Memory B cell (primary cell): Measurements from ENCODE around the gene ZNF267.
A peak's percentile ranks its signal among the peaks of the same experiment; 100 is the strongest.
"Not testable (repeated sequence)": the region's sequence is repeated elsewhere in the genome, so short reads cannot be mapped to it uniquely, and the experiment has no call there.

Source experiments
- ATAC-seq: fragments of 150-1000 bp; cut with Tn5 transposase; 2 replicates; pipeline ENCODE4 v1.10.0; 2021; ENCODE audit warnings: low read depth, mild to moderate bottlenecking, moderate library complexity
- DNase-seq, 2 donors: peaks; one replicate each; pipeline ENCODE4 v3.0.0; 2022; ENCODE audit warnings: low spot score in 2 of 2
- H3K27ac Mint-ChIP-seq: one replicate; pipeline ENCODE4 v1.8.0; 2022; ENCODE audit warnings: mild to moderate bottlenecking, moderate library complexity, mixed read lengths
- H3K27me3 Mint-ChIP-seq: one replicate; pipeline ENCODE4 v1.8.0; 2022; ENCODE audit warnings: mixed read lengths
- H3K36me3 Mint-ChIP-seq: one replicate; pipeline ENCODE4 v1.8.0; 2022; ENCODE audit warnings: mild to moderate bottlenecking, mixed read lengths
- H3K4me1 Mint-ChIP-seq: one replicate; pipeline ENCODE4 v1.8.0; 2022; ENCODE audit warnings: mixed read lengths
- H3K4me3 Mint-ChIP-seq: one replicate; pipeline ENCODE4 v1.8.0; 2022; ENCODE audit warnings: mild to moderate bottlenecking, moderate library complexity, mixed read lengths
- H3K9me3 Mint-ChIP-seq: one replicate; pipeline ENCODE4 v1.8.0; 2022; ENCODE audit warnings: mixed read lengths

ZNF267 gene

DNA sequence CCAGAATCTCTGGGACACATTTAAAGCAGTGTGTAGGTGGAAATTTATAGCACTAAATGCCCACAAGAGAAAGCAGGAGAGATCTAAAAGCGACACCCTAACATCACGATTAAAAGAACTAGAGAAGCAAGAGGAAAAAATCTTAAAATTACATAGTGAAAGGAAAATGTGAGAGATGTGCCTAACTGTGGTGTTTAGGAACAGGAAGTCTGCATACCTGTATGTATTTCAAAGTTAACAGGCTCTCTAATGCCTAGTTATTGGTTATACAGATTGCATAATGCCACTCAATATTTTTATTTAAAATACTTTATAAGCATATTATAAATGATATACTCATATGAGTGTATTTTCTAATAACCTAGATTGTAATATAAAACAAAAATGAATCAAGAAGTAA, 25.9 kb downstream of the ZNF267 start:
- no peaks in the 10 kb centered on the region for H3K27me3 Mint-ChIP-seq
- DNase-seq (no peak), ATAC-seq (no peak)
- H3K4me3 Mint-ChIP-seq, result no peak overlapping the region
- H3K4me1 Mint-ChIP-seq, result peaks cover 12% of the 10 kb centered on the region
- peak overlapping the region; percentile 13 for H3K27ac Mint-ChIP-seq
- peaks cover 11% of the 10 kb centered on the region for H3K9me3 Mint-ChIP-seq
- peaks cover 68% of the 10 kb centered on the region for H3K36me3 Mint-ChIP-seq

GRCh38 chr16:31904571-31904970, 31.0 kb downstream of the ZNF267 start:
- H3K9me3 Mint-ChIP-seq, result peaks cover 16% of the 10 kb centered on the region
- not testable (repeated sequence) for DNase-seq

GRCh38 chr16:31913668-31914067, 40.1 kb downstream of the ZNF267 start:
- Mint-ChIP-seq H3K36me3 (peaks cover 84% of the 10 kb centered on the region), H3K4me3 (no peak overlapping the region), H3K9me3 (peaks cover 30% of the 10 kb centered on the region), H3K27me3 (no peaks in the 10 kb centered on the region), H3K27ac (no peak overlapping the region), H3K4me1 (peaks cover 2% of the 10 kb centered on the region)
- no peak for DNase-seq
- no peak for ATAC-seq

More at GRCh38 chr16:31904571-31904970, 31.0 kb downstream of the ZNF267 start:
- H3K4me1 Mint-ChIP-seq, H3K27me3 Mint-ChIP-seq, H3K27ac Mint-ChIP-seq, ATAC-seq, H3K4me3 Mint-ChIP-seq: not testable (repeated sequence)
- H3K36me3 Mint-ChIP-seq, result peaks cover 64% of the 10 kb centered on the region

DNA sequence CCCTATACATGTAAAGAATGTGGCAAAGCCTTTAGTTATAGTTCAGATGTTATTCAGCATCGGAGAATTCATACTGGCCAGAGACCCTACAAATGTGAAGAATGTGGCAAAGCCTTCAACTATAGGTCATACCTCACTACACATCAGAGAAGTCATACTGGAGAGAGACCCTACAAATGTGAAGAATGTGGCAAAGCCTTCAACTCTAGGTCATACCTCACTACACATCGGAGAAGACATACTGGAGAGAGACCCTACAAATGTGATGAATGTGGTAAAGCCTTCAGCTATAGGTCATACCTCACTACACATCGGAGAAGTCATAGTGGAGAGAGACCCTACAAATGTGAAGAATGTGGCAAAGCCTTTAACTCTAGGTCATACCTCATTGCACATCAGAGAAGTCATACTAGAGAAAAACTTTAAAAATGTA, 42.5 kb downstream of the ZNF267 start:
- ATAC-seq (no peak), DNase-seq (no peak)
- peaks cover 28% of the 10 kb centered on the region for H3K9me3 Mint-ChIP-seq
- H3K27ac Mint-ChIP-seq, result no peak overlapping the region
- peaks cover 66% of the 10 kb centered on the region for H3K36me3 Mint-ChIP-seq
- peaks cover 2% of the 10 kb centered on the region for H3K4me1 Mint-ChIP-seq
- H3K27me3 Mint-ChIP-seq, result no peaks in the 10 kb centered on the region
- no peak overlapping the region for H3K4me3 Mint-ChIP-seq

GRCh38 chr16:31920373-31920772, 46.8 kb downstream of the ZNF267 start:
- DNase-seq, result no peak
- no peak overlapping the region for H3K27ac Mint-ChIP-seq
- ATAC-seq, result no peak
- no peaks in the 10 kb centered on the region for H3K27me3 Mint-ChIP-seq
- no peaks in the 10 kb centered on the region for H3K4me1 Mint-ChIP-seq
- H3K4me3 Mint-ChIP-seq, result no peak overlapping the region
- peaks cover 28% of the 10 kb centered on the region for H3K36me3 Mint-ChIP-seq
- peaks cover 14% of the 10 kb centered on the region for H3K9me3 Mint-ChIP-seq

- ATAC-seq, H3K4me3 Mint-ChIP-seq, H3K36me3 Mint-ChIP-seq, DNase-seq, H3K9me3 Mint-ChIP-seq, H3K27me3 Mint-ChIP-seq, H3K27ac Mint-ChIP-seq, H3K4me1 Mint-ChIP-seq: not testable (repeated sequence)
These were observed 78.2 kb downstream of the ZNF267 start for GRCh38 chr16:31951806-31952205.

GRCh38 chr16:31952206-31952605, 78.6 kb downstream of the ZNF267 start:
- not testable (repeated sequence) for H3K4me1 Mint-ChIP-seq, DNase-seq, ATAC-seq, H3K27ac Mint-ChIP-seq, H3K27me3 Mint-ChIP-seq, H3K4me3 Mint-ChIP-seq, H3K9me3 Mint-ChIP-seq, H3K36me3 Mint-ChIP-seq

- H3K27ac Mint-ChIP-seq, H3K4me1 Mint-ChIP-seq, H3K36me3 Mint-ChIP-seq, DNase-seq, ATAC-seq, H3K4me3 Mint-ChIP-seq, H3K9me3 Mint-ChIP-seq: not testable (repeated sequence)
- H3K27me3 Mint-ChIP-seq, result peaks cover 13% of the 10 kb centered on the region
These were observed 82.6 kb downstream of the ZNF267 start for GRCh38 chr16:31956221-31956620.

DNA sequence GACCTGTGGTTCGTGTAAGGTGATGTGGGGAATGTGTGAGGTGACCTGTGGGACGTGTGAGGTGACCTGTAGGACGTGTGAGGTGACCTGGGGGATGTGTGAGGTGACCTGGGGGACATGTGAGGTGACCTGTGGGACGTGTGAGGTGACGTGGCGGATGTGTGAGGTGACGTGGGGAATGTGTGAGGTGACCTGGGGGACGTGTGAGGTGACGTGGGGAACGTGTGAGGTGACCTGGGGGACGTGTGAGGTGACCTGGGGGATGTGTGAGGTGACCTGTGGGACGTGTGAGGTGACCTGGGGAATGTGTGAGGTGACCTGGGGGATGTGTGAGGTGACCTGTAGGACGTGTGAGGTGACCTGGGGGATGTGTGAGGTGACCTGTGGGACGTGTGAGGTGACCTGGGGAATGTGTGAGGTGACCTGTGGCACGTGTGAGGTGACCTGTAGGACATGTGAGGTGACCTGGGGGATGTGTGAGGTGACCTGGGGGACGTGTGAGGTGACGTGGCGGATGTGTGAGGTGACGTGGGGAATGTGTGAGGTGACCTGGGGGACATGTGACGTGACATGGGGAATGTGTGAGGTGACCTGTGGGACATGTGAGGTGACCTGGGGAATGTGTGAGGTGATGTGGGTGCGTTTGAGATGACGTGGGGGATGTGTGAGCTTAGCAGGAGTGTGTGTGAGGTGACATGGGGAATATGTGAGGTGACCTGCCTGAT, 86.7 kb downstream of the ZNF267 start:
- peaks cover 17% of the 10 kb centered on the region for H3K27me3 Mint-ChIP-seq
- not testable (repeated sequence) for ATAC-seq, H3K36me3 Mint-ChIP-seq, H3K27ac Mint-ChIP-seq, H3K4me1 Mint-ChIP-seq, H3K9me3 Mint-ChIP-seq, DNase-seq, H3K4me3 Mint-ChIP-seq
